ENCODE data around the gene IMPDH2.

IMPDH2 gene

GRCh38 chr3:49053543-49053942 lies 24.3 kb upstream of the IMPDH2 start:
- Histone ChIP-seq H3K79me2 (ENCODE audit: control insufficient read depth, low read length) (peaks cover 45% of the 10 kb centered on the region), H3K36me3 (ENCODE audit: control insufficient read depth, low read length) (peaks cover 73% of the 10 kb centered on the region)

GRCh38 chr3:49035281-49035680 lies 6.1 kb upstream of the IMPDH2 start:
- Histone ChIP-seq H4K20me1 (ENCODE audit: control insufficient read depth, insufficient read depth, low read depth, low read length) (no peaks in the 10 kb centered on the region; the same call in 1 of the 2 replicates), H3K36me3 (ENCODE audit: control insufficient read depth, low read length) (peaks cover 64% of the 10 kb centered on the region)
- no peak for TF ChIP-seq EZH2phosphoT487 (IDR thresholded peaks at IDR 0.05; ENCODE audit: borderline replicate concordance, low read length)
- no peak for TF ChIP-seq CTCF (IDR thresholded peaks at IDR 0.05; ENCODE audit: low read depth, low read length, poor library complexity, severe bottlenecking)

More at GRCh38 chr3:49053543-49053942, 24.3 kb upstream of the IMPDH2 start:
- no peaks in the 10 kb centered on the region for H3K4me1 ChIP-seq (ENCODE audit: control insufficient read depth, low read length)
- peaks cover 3% of the 10 kb centered on the region; the same call in 1 of the 2 replicates for H4K20me1 ChIP-seq (ENCODE audit: control insufficient read depth, insufficient read depth, low read depth, low read length)
- H3K9me2 ChIP-seq (replicated peaks; ENCODE audit: control insufficient read depth, low read length), result no peaks in the 10 kb centered on the region
- H3F3A ChIP-seq (ENCODE audit: control insufficient read depth, insufficient read depth), result no peaks in the 10 kb centered on the region
- no peak overlapping the region for H3K4me2 ChIP-seq (ENCODE audit: low read length)
- H3K27ac ChIP-seq (ENCODE audit: low read depth, low read length), result no peak overlapping the region
- H3K27me3 ChIP-seq (ENCODE audit: control insufficient read depth, low read length), result no peaks in the 10 kb centered on the region
- no peak for TF ChIP-seq CTCF (IDR thresholded peaks at IDR 0.05; ENCODE audit: low read depth, low read length, poor library complexity, severe bottlenecking)
- TF ChIP-seq EZH2phosphoT487 (IDR thresholded peaks at IDR 0.05; ENCODE audit: borderline replicate concordance, low read length), result no peak
- H3K4me3 ChIP-seq (ENCODE audit: low read length), result no peak overlapping the region
- H3K9me3 ChIP-seq (ENCODE audit: control insufficient read depth, insufficient read depth, low read length), result no peaks in the 10 kb centered on the region

GRCh38 chr3:49034650-49035049 lies 5.5 kb upstream of the IMPDH2 start:
- peaks cover 66% of the 10 kb centered on the region for H3K36me3 ChIP-seq (ENCODE audit: control insufficient read depth, low read length)
- no peak overlapping the region for H3K4me3 ChIP-seq (ENCODE audit: low read length)
- H3K27ac ChIP-seq (ENCODE audit: low read depth, low read length), result no peak overlapping the region
- no peaks in the 10 kb centered on the region for H3K9me3 ChIP-seq (ENCODE audit: control insufficient read depth, insufficient read depth, low read length)
- no peaks in the 10 kb centered on the region; the same call in 1 of the 2 replicates for H3K79me2 ChIP-seq (ENCODE audit: control insufficient read depth, low read length)
- H4K20me1 ChIP-seq (ENCODE audit: control insufficient read depth, insufficient read depth, low read depth, low read length), result no peaks in the 10 kb centered on the region; the same call in 1 of the 2 replicates
- H3F3A ChIP-seq (ENCODE audit: control insufficient read depth, insufficient read depth), result peaks cover 20% of the 10 kb centered on the region
- peaks cover 2% of the 10 kb centered on the region for H3K4me1 ChIP-seq (ENCODE audit: control insufficient read depth, low read length)
- TF ChIP-seq CTCF (IDR thresholded peaks at IDR 0.05; ENCODE audit: low read depth, low read length, poor library complexity, severe bottlenecking), result no peak
- no peak for TF ChIP-seq EZH2phosphoT487 (IDR thresholded peaks at IDR 0.05; ENCODE audit: borderline replicate concordance, low read length)
- H3K4me2 ChIP-seq (ENCODE audit: low read length), result no peak overlapping the region
- H3K27me3 ChIP-seq (ENCODE audit: control insufficient read depth, low read length), result no peaks in the 10 kb centered on the region
- no peaks in the 10 kb centered on the region for H3K9me2 ChIP-seq (replicated peaks; ENCODE audit: control insufficient read depth, low read length)

More at GRCh38 chr3:49035281-49035680, 6.1 kb upstream of the IMPDH2 start:
- no peaks in the 10 kb centered on the region for H3K27me3 ChIP-seq (ENCODE audit: control insufficient read depth, low read length)
- no peaks in the 10 kb centered on the region; the same call in 1 of the 2 replicates for H3K79me2 ChIP-seq (ENCODE audit: control insufficient read depth, low read length)
- H3F3A ChIP-seq (ENCODE audit: control insufficient read depth, insufficient read depth), result peaks cover 14% of the 10 kb centered on the region
- no peaks in the 10 kb centered on the region for H3K9me2 ChIP-seq (replicated peaks; ENCODE audit: control insufficient read depth, low read length)
- H3K9me3 ChIP-seq (ENCODE audit: control insufficient read depth, insufficient read depth, low read length), result no peaks in the 10 kb centered on the region
- no peaks in the 10 kb centered on the region for H3K4me1 ChIP-seq (ENCODE audit: control insufficient read depth, low read length)
- H3K27ac ChIP-seq (ENCODE audit: low read depth, low read length), result no peak overlapping the region
- no peak overlapping the region for H3K4me3 ChIP-seq (ENCODE audit: low read length)
- H3K4me2 ChIP-seq (ENCODE audit: low read length), result no peak overlapping the region
